Mucosa of descending colon (tissue), 3 donors: ENCODE data around the gene KSR2. TPM values are rescaled to one million over a fixed set of nuclear protein-coding genes. Genes with fewer than 3 reads are reported as not detected.

Experiments
- ATAC-seq: fragments of 200-7000 bp; cut with Tn5 transposase; one replicate; pipeline ENCODE4 v1.9.1; 2020; ENCODE audit warnings: mild to moderate bottlenecking, moderate library complexity
- DNase-seq, 3 donors: peaks; one replicate each; pipeline ENCODE4 v3.0.0-alpha.2; 2020
- H3K36me3 ChIP-seq: fragments of 200-600 bp; one replicate; pipeline ENCODE4 v1.8.0; 2021; ENCODE audit warnings: low read depth, mild to moderate bottlenecking
- H3K4me1 ChIP-seq: fragments of 200-600 bp; one replicate; pipeline ENCODE4 v1.8.0; 2021; ENCODE audit warnings: low read depth, mild to moderate bottlenecking
- H3K4me3 ChIP-seq: fragments of 200-600 bp; one replicate; pipeline ENCODE4 v1.8.0; 2021; ENCODE audit warnings: mild to moderate bottlenecking
- H3K9me3 ChIP-seq: fragments of 200-600 bp; one replicate; pipeline ENCODE4 v1.8.0; 2021; ENCODE audit warnings: mild to moderate bottlenecking
- intact Hi-C, 2 donors: fragments of 100-400 bp; cut with DNase I in 1 of 2; cut with micrococcal nuclease in 1 of 2; formaldehyde crosslinking; loops; one replicate each; pipeline versions ENCODE4 v1.11.0 to v1.11.1; 2022; cut with DNase I, micrococcal nuclease
- total RNA-seq, 3 donors: library from RNA; stranded (reverse); fragmentation: NEBNext Ultra II Directional in 2 of 3; extraction: Animal tissue kit (Norgen Biotek cat#: 25700) in 2 of 3; gene quantifications; one replicate each; pipeline versions ENCODE4 v1.2.1 to v1.2.4, GENCODE V29; 2021 to 2023
- TF ChIP-seq, protein P1 (sequence below): fragments of 200-600 bp; IDR thresholded peaks from one replicate; pipeline ENCODE4 v1.8.0; 2022; ENCODE audit warnings: antibody characterized with exemption, mild to moderate bottlenecking
- donor health status: DM: no; HTN: no; CAD: no; lungs with moderate emphysema.
- donor health status: DM: no; HTN: no; CAD: no.
- donor health status: DM: no; HTN: yes; CAD: no.

KSR2 gene
- total RNA-seq, 3 donors from 2014 or later: 1.4 to 2.8 (median 2.5) TPM

DNA sequence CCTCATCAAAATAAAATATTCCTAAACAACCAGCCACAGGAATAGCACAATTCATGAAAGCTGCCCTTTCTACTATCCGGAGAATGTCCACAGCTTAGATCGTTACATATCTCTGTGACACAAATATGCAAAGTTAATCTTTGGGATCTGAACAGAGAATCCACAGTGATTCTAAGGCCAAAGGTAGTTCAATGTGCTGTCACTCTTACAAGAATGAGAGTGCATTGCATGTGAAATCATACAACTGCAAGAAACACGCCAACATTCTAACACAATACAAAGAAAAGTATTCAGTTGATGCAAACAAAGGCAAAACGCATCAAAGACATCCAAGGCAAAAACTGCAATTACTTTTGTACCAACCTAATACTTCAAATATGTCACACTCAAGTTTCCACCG is 60.4 kb downstream of the KSR2 start:
- TF ChIP-seq, protein P1, sequence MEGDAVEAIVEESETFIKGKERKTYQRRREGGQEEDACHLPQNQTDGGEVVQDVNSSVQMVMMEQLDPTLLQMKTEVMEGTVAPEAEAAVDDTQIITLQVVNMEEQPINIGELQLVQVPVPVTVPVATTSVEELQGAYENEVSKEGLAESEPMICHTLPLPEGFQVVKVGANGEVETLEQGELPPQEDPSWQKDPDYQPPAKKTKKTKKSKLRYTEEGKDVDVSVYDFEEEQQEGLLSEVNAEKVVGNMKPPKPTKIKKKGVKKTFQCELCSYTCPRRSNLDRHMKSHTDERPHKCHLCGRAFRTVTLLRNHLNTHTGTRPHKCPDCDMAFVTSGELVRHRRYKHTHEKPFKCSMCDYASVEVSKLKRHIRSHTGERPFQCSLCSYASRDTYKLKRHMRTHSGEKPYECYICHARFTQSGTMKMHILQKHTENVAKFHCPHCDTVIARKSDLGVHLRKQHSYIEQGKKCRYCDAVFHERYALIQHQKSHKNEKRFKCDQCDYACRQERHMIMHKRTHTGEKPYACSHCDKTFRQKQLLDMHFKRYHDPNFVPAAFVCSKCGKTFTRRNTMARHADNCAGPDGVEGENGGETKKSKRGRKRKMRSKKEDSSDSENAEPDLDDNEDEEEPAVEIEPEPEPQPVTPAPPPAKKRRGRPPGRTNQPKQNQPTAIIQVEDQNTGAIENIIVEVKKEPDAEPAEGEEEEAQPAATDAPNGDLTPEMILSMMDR: no peak
- no peak for ATAC-seq

DNA sequence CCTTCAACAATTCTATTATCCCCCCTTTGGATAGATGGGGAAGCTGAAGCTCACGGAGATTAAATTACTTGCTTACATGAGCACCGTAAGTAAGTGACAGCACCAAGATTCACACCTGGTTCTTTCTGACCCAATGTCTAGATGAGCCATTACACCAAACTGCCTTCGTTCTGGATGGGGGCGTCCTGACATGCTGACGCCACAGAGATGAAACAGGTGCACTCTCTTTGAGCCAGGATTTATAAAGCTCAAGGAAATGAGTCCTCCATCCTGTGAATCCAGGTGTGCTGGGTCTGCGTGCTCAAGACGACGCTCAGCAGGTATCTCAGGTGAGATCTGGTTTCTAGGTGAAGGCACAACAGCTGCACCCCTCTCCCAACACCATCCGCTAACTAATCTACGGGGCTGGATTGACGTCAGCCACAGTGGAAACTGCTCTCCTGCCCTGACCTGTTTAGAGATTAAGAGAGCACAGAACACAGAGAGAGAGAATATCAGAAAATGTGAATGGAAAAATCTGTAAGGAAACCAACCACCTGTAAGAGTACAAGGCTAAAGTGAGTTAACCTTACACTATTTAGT is 61.6 kb downstream of the KSR2 start:
- no peaks in the 10 kb centered on the region for H3K36me3 ChIP-seq
- TF ChIP-seq, protein P1: no peak
- H3K4me1 ChIP-seq: no peaks in the 10 kb centered on the region
- DNase-seq (no peak), ATAC-seq (peak; percentile 44)
- intact Hi-C loops: no loop called here
- H3K4me3 ChIP-seq: no peak overlapping the region
- H3K9me3 ChIP-seq: no peaks in the 10 kb centered on the region

More for the DNA sequence above, 60.4 kb downstream of the KSR2 start:
- DNase-seq: no peak
- Histone ChIP-seq H3K4me3 (no peak overlapping the region), H3K4me1 (no peaks in the 10 kb centered on the region), H3K36me3 (no peaks in the 10 kb centered on the region), H3K9me3 (no peaks in the 10 kb centered on the region)
- intact Hi-C loops: no loop called here

DNA sequence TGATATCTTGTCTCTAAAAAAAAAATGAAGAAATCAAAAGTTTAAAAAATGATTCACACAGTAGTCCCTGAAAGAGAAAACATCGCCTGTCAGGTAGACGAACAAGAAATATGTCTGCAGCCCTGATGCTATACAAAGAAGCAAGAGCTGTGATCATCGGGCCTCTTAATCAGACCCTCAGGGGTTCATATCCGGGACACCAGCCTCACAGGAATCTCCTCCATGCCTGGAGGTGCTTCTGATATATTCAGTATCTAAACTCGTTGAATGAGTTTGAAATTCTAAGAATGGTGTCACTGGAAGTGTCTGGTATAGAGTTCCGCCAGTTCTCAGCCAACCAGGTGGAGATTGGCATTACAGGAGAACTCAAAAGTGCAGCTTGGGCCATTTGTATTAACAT is 64.7 kb downstream of the KSR2 start:
- ATAC-seq (no peak), DNase-seq (no peak)
- H3K9me3 ChIP-seq: no peaks in the 10 kb centered on the region
- TF ChIP-seq, protein P1: no peak
- intact Hi-C loops: no loop called here
- no peaks in the 10 kb centered on the region for H3K4me1 ChIP-seq
- H3K36me3 ChIP-seq: no peaks in the 10 kb centered on the region
- no peak overlapping the region for H3K4me3 ChIP-seq

DNA sequence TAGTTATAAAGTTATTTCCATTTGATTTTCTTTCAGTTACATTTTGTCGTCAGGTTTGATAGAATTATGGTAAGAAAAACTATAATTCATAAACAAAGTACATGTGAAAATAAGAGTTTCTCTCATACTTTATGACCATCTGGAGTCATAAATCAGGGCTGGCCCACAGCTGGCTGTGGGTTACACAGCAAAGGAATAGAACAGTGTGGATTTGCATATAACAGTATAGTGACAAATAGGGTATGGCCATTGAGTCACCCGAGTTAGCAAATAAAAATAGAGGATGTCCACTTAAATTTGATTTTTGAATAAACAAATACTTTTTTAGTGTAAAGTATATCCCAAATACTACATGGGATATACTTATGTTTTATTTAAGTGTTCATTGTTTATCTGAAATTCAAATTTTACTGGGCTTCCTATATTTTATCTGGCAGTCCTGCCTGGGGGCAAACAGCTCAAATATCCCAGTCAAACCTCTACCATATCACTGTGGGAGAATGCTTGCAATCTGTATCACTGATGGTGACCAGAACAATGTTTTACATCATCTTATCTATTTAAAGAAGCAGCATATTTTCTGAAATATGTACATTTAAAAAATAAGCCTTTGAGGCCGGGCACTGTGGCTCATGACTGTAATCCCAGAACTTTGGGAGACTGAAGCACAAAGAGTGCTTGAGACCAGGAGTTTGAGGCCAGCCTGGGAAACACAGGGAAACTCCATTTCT is 65.5 kb downstream of the KSR2 start:
- no peaks in the 10 kb centered on the region for H3K4me1 ChIP-seq
- H3K36me3 ChIP-seq: no peaks in the 10 kb centered on the region
- intact Hi-C loops: no loop called here
- TF ChIP-seq, protein P1: no peak
- ATAC-seq: no peak
- H3K9me3 ChIP-seq: no peaks in the 10 kb centered on the region
- DNase-seq: no peak
- H3K4me3 ChIP-seq: no peak overlapping the region

DNA sequence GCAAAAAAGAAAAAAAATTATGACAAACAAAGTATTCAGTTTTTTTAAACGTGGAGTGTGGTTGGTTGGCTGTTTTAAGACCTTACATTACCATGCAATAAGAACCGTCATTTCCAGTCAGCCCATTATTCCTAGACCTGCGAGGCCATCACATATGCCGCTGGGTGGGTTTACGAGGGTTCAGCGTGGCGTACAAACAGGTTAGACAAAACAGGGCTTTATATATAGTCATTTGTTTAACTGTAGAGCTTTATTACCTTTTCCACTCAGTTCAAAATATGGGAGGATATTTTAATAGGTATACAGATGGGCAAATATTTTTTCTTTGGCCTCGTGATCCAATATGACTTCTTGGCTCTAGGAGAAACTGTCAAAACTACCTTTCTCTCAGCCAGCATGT is 67.2 kb downstream of the KSR2 start:
- DNase-seq (peak in 1 of 3 donors; percentile 21), ATAC-seq (peak; percentile 69)
- Histone ChIP-seq H3K9me3 (no peaks in the 10 kb centered on the region), H3K4me1 (no peaks in the 10 kb centered on the region), H3K36me3 (no peaks in the 10 kb centered on the region), H3K4me3 (no peak overlapping the region)
- intact Hi-C loops: no loop called here
- TF ChIP-seq, protein P1: no peak
